Osteocyte (in vitro differentiated cells): ENCODE measurements around the gene CRY2. TPM values are rescaled to one million over a fixed set of nuclear protein-coding genes. Genes with fewer than 3 reads are reported as not detected.

Source experiments
- DNase-seq: peaks from one replicate; pipeline ENCODE4 v3.0.0; 2021; ENCODE audit warnings: mixed read lengths; ENCODE audit not compliant: unreplicated experiment; ENCODE audit errors: extremely low spot score
- H3K27ac Mint-ChIP-seq: one replicate; pipeline ENCODE4 v1.8.0; 2021; ENCODE audit warnings: mild to moderate bottlenecking, mixed read lengths; ENCODE audit not compliant: unreplicated experiment
- H3K27me3 Mint-ChIP-seq: one replicate; pipeline ENCODE4 v1.8.0; 2021; ENCODE audit warnings: mixed read lengths; ENCODE audit not compliant: unreplicated experiment
- H3K36me3 Mint-ChIP-seq: one replicate; pipeline ENCODE4 v1.8.0; 2021; ENCODE audit warnings: mixed read lengths; ENCODE audit not compliant: unreplicated experiment
- H3K4me1 Mint-ChIP-seq: one replicate; pipeline ENCODE4 v1.8.0; 2021; ENCODE audit warnings: mixed read lengths; ENCODE audit not compliant: unreplicated experiment
- H3K4me3 Mint-ChIP-seq: one replicate; pipeline ENCODE4 v1.8.0; 2021; ENCODE audit warnings: mild to moderate bottlenecking, moderate library complexity, mixed read lengths; ENCODE audit not compliant: unreplicated experiment
- H3K9me3 Mint-ChIP-seq: one replicate; pipeline ENCODE4 v1.8.0; 2021; ENCODE audit warnings: mixed read lengths; ENCODE audit not compliant: unreplicated experiment
- CTCF ChIP-seq: fragments of 200-600 bp; sonication (generic); IDR thresholded peaks from 2 replicates; pipeline ENCODE4 v1.5.0; 2021; ENCODE audit warnings: antibody characterized with exemption, mild to moderate bottlenecking, moderate library complexity
- total RNA-seq: library from RNA; stranded (reverse); gene quantifications from 2 replicates; pipeline ENCODE4 v1.2.1, GENCODE V29; 2021

CRY2 gene
- total RNA-seq, 1 donor from 2014 or later = 18.6 TPM

- H3K9me3 Mint-ChIP-seq = no peaks in the 10 kb centered on the region
- no peaks in the 10 kb centered on the region for H3K36me3 Mint-ChIP-seq
- peaks cover 29% of the 10 kb centered on the region for H3K27me3 Mint-ChIP-seq
- peaks cover 12% of the 10 kb centered on the region for H3K4me1 Mint-ChIP-seq
- H3K27ac Mint-ChIP-seq = no peak overlapping the region
- H3K4me3 Mint-ChIP-seq = peak overlapping the region; percentile 40
- TF ChIP-seq CTCF = no peak
- no peak for DNase-seq
Measured at GRCh38 chr11:45924036-45924915, 77.0 kb downstream of the CRY2 start.

GRCh38 chr11:45924927-45925326, 77.7 kb downstream of the CRY2 start:
- no peak overlapping the region for H3K27ac Mint-ChIP-seq
- no peaks in the 10 kb centered on the region for H3K36me3 Mint-ChIP-seq
- no peaks in the 10 kb centered on the region for H3K9me3 Mint-ChIP-seq
- no peak for DNase-seq
- no peak overlapping the region for H3K4me3 Mint-ChIP-seq
- H3K27me3 Mint-ChIP-seq = peaks cover 29% of the 10 kb centered on the region
- peaks cover 15% of the 10 kb centered on the region for H3K4me1 Mint-ChIP-seq
- TF ChIP-seq CTCF = no peak

- Mint-ChIP-seq H3K36me3 (peaks cover 2% of the 10 kb centered on the region), H3K9me3 (no peaks in the 10 kb centered on the region), H3K27ac (no peak overlapping the region), H3K4me1 (peaks cover 20% of the 10 kb centered on the region), H3K4me3 (no peak overlapping the region), H3K27me3 (peaks cover 29% of the 10 kb centered on the region)
- TF ChIP-seq CTCF = no peak
- no peak for DNase-seq
Measured at GRCh38 chr11:45925550-45925949, 78.3 kb downstream of the CRY2 start.

GRCh38 chr11:45926001-45926401, 78.7 kb downstream of the CRY2 start:
- peaks cover 2% of the 10 kb centered on the region for H3K36me3 Mint-ChIP-seq
- H3K27me3 Mint-ChIP-seq = peaks cover 27% of the 10 kb centered on the region
- H3K27ac Mint-ChIP-seq = no peak overlapping the region
- H3K4me1 Mint-ChIP-seq = peaks cover 20% of the 10 kb centered on the region
- H3K9me3 Mint-ChIP-seq = no peaks in the 10 kb centered on the region
- no peak overlapping the region for H3K4me3 Mint-ChIP-seq
- no peak for TF ChIP-seq CTCF
- no peak for DNase-seq

- H3K36me3 Mint-ChIP-seq = peaks cover 5% of the 10 kb centered on the region
- peaks cover 16% of the 10 kb centered on the region for H3K4me1 Mint-ChIP-seq
- peaks cover 19% of the 10 kb centered on the region for H3K27me3 Mint-ChIP-seq
- TF ChIP-seq CTCF = no peak
- no peaks in the 10 kb centered on the region for H3K9me3 Mint-ChIP-seq
- H3K4me3 Mint-ChIP-seq = no peak overlapping the region
- no peak for DNase-seq
- no peak overlapping the region for H3K27ac Mint-ChIP-seq
Measured at GRCh38 chr11:45926536-45927331, 79.5 kb downstream of the CRY2 start.
